ENCODE data around the gene PLAGL2.

- TF ChIP-seq, protein P1, sequence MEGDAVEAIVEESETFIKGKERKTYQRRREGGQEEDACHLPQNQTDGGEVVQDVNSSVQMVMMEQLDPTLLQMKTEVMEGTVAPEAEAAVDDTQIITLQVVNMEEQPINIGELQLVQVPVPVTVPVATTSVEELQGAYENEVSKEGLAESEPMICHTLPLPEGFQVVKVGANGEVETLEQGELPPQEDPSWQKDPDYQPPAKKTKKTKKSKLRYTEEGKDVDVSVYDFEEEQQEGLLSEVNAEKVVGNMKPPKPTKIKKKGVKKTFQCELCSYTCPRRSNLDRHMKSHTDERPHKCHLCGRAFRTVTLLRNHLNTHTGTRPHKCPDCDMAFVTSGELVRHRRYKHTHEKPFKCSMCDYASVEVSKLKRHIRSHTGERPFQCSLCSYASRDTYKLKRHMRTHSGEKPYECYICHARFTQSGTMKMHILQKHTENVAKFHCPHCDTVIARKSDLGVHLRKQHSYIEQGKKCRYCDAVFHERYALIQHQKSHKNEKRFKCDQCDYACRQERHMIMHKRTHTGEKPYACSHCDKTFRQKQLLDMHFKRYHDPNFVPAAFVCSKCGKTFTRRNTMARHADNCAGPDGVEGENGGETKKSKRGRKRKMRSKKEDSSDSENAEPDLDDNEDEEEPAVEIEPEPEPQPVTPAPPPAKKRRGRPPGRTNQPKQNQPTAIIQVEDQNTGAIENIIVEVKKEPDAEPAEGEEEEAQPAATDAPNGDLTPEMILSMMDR (IDR thresholded peaks at IDR 0.05; ENCODE audit: low read depth, low read length) = no peak
- no peak for TF ChIP-seq EZH2phosphoT487 (IDR thresholded peaks at IDR 0.05; ENCODE audit: low read depth)
These were observed 5.6 kb downstream of the PLAGL2 start for GRCh38 chr20:32201977-32202363.
